Keratinocyte (primary cell): Measurements from ENCODE around the gene RELCH. TPM values are rescaled to one million over a fixed set of nuclear protein-coding genes. Genes with fewer than 3 reads are reported as not detected.

Experiments used
- DNase-seq: peaks from one replicate; pipeline ENCODE4 v3.0.0-alpha.2; 2011; ENCODE audit warnings: low read depth, missing footprints, low spot score
- FAIRE-seq: peaks from 2 replicates; lab custom pipeline; 2011; peaks lifted over from hg19 to GRCh38; lab: Jason Lieb, UNC
- H2AFZ ChIP-seq: 2 replicates; pipeline ENCODE4 v1.6.0; 2012; ENCODE audit warnings: low read length, control low read depth, inconsistent platforms; ENCODE audit not compliant: control insufficient read depth
- H3K27ac ChIP-seq: 2 replicates; pipeline ENCODE4 v1.5.1; 2011; ENCODE audit warnings: low read length; ENCODE audit not compliant: control insufficient read depth, insufficient read depth
- H3K27me3 ChIP-seq: 3 replicates; pipeline ENCODE4 v1.6.0; 2011; ENCODE audit warnings: low read length; ENCODE audit not compliant: control insufficient read depth, insufficient read depth; ENCODE audit errors: extremely low read depth
- H3K36me3 ChIP-seq, 2 experiments: 2 replicates in 1 of 2; 3 replicates in 1 of 2; pipeline ENCODE4 v1.5.1; 2011; ENCODE audit warnings: low read length in 2 of 2, mild to moderate bottlenecking in 1 of 2; ENCODE audit not compliant: control insufficient read depth in 2 of 2, insufficient read depth in 2 of 2; ENCODE audit errors: extremely low read depth in 1 of 2
- H3K4me1 ChIP-seq: 3 replicates; pipeline ENCODE4 v1.5.1; 2011; ENCODE audit warnings: low read length; ENCODE audit not compliant: control insufficient read depth, insufficient read depth; ENCODE audit errors: extremely low read depth
- H3K4me2 ChIP-seq: 3 replicates; pipeline ENCODE4 v1.6.0; 2011; ENCODE audit warnings: low read depth, low read length; ENCODE audit not compliant: control insufficient read depth, insufficient read depth; ENCODE audit errors: extremely low read depth
- H3K4me3 ChIP-seq, 3 experiments: fragments of 200-600 bp in 1 of 3; sonication (generic) in 1 of 3; 2 replicates in 2 of 3; 3 replicates in 1 of 3; pipeline ENCODE4 v1.5.1; 2011 to 2016; ENCODE audit warnings: low read length in 3 of 3, mild to moderate bottlenecking in 3 of 3, control low read depth in 2 of 3, inconsistent platforms in 1 of 3, low read depth in 1 of 3, mixed read lengths in 1 of 3, mixed run types in 1 of 3, moderate library complexity in 1 of 3; ENCODE audit not compliant: control insufficient read depth in 2 of 3, insufficient read depth in 2 of 3; ENCODE audit errors: extremely low read depth in 1 of 3
- H3K79me2 ChIP-seq: 2 replicates; pipeline ENCODE4 v1.6.0; 2012; ENCODE audit warnings: low read length; ENCODE audit not compliant: control insufficient read depth, insufficient read depth
- H3K9ac ChIP-seq: 3 replicates; pipeline ENCODE4 v1.6.0; 2011; ENCODE audit warnings: low read length; ENCODE audit not compliant: control insufficient read depth, insufficient read depth; ENCODE audit errors: extremely low read depth
- H3K9me1 ChIP-seq: 3 replicates; pipeline ENCODE4 v1.6.0; 2011; ENCODE audit warnings: low read length; ENCODE audit not compliant: control insufficient read depth, insufficient read depth; ENCODE audit errors: extremely low read depth
- H3K9me3 ChIP-seq: 2 replicates; pipeline ENCODE4 v1.5.1; 2012; ENCODE audit warnings: low read depth, low read length; ENCODE audit not compliant: control insufficient read depth
- H4K20me1 ChIP-seq: 3 replicates; pipeline ENCODE4 v1.6.0; 2011; ENCODE audit warnings: low read length; ENCODE audit not compliant: control insufficient read depth, insufficient read depth; ENCODE audit errors: extremely low read depth
- EZH2 ChIP-seq: IDR thresholded peaks from one replicate; pipeline ENCODE4 v1.6.1; 2012; ENCODE audit warnings: inconsistent platforms, mild to moderate bottlenecking, low read length, moderate library complexity
- dilution Hi-C: fragments of 300-500 bp; cut with MboI; formaldehyde crosslinking; loops from one replicate; pipeline ENCODE4 v1.7.0; 2020; ENCODE audit warnings: low sequenced_read_pairs; ENCODE audit not compliant: extremely low pct_ligation_motif_present
- polyA minus RNA-seq, 3 experiments: library from RNA; depleted of rRNA, polyadenylated mRNA; stranded (reverse); fragments of >200 nt; gene quantifications; 1 replicate in 1 of 3; 2 replicates in 1 of 3; 3 replicates in 1 of 3; pipeline ENCODE4 v1.2.3, GENCODE V29; 2011
- polyA plus RNA-seq, 5 experiments: library from polyadenylated mRNA; depleted of rRNA in 3 of 5; stranded (reverse) in 3 of 5; stranded (forward) in 1 of 5; unstranded in 1 of 5; fragments of >200 nt; gene quantifications; 1 replicate in 1 of 5; 2 replicates in 3 of 5; 3 replicates in 1 of 5; pipeline versions ENCODE4 v1.2.1 to v1.2.3, GENCODE V29; 2011 to 2012; ENCODE audit warnings: missing spikeins in 2 of 5, low read depth in 1 of 5, low replicate concordance in 1 of 5
- TF ChIP-seq, protein P1 (sequence below), 3 experiments: IDR thresholded peaks in 1 of 3; conservative IDR thresholded peaks in 1 of 3; optimal IDR thresholded peaks in 1 of 3; 2 replicates in 2 of 3; 3 replicates in 1 of 3; pipeline versions ENCODE3 to v1.5.1; 2011; ENCODE audit warnings: low read length in 3 of 3, mild to moderate bottlenecking in 3 of 3, moderate library complexity in 2 of 3, control low read depth in 1 of 3, inconsistent platforms in 1 of 3; ENCODE audit not compliant: insufficient read depth in 2 of 3; ENCODE audit errors: extremely low read depth in 1 of 3

RELCH gene, protein sequence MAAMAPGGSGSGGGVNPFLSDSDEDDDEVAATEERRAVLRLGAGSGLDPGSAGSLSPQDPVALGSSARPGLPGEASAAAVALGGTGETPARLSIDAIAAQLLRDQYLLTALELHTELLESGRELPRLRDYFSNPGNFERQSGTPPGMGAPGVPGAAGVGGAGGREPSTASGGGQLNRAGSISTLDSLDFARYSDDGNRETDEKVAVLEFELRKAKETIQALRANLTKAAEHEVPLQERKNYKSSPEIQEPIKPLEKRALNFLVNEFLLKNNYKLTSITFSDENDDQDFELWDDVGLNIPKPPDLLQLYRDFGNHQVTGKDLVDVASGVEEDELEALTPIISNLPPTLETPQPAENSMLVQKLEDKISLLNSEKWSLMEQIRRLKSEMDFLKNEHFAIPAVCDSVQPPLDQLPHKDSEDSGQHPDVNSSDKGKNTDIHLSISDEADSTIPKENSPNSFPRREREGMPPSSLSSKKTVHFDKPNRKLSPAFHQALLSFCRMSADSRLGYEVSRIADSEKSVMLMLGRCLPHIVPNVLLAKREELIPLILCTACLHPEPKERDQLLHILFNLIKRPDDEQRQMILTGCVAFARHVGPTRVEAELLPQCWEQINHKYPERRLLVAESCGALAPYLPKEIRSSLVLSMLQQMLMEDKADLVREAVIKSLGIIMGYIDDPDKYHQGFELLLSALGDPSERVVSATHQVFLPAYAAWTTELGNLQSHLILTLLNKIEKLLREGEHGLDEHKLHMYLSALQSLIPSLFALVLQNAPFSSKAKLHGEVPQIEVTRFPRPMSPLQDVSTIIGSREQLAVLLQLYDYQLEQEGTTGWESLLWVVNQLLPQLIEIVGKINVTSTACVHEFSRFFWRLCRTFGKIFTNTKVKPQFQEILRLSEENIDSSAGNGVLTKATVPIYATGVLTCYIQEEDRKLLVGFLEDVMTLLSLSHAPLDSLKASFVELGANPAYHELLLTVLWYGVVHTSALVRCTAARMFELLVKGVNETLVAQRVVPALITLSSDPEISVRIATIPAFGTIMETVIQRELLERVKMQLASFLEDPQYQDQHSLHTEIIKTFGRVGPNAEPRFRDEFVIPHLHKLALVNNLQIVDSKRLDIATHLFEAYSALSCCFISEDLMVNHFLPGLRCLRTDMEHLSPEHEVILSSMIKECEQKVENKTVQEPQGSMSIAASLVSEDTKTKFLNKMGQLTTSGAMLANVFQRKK
- 9.4 to 21.8 TPM (median 20.1 TPM) in 3 replicates for polyA plus RNA-seq
- 25.3 TPM for polyA plus RNA-seq (2011; ENCODE audit: low read depth)
- 8.1 and 14.8 TPM in 2 replicates for polyA plus RNA-seq (2011; cell fraction: cytosol; rRNA removed)
- polyA plus RNA-seq (2011; cell fraction: nucleus; rRNA removed) = 32.9 and 38.5 TPM in 2 replicates
- polyA plus RNA-seq (2012; ENCODE audit: low replicate concordance) = 10.4 and 29.5 TPM in 2 replicates
- 34.2 to 65.7 TPM (median 39.9 TPM) in 3 replicates for polyA minus RNA-seq
- polyA minus RNA-seq (2011; cell fraction: cytosol; rRNA and poly(A)+ RNA removed) = 15.7 TPM
- polyA minus RNA-seq (2011; cell fraction: nucleus; rRNA and poly(A)+ RNA removed) = 51.8 and 90.8 TPM in 2 replicates

DNA sequence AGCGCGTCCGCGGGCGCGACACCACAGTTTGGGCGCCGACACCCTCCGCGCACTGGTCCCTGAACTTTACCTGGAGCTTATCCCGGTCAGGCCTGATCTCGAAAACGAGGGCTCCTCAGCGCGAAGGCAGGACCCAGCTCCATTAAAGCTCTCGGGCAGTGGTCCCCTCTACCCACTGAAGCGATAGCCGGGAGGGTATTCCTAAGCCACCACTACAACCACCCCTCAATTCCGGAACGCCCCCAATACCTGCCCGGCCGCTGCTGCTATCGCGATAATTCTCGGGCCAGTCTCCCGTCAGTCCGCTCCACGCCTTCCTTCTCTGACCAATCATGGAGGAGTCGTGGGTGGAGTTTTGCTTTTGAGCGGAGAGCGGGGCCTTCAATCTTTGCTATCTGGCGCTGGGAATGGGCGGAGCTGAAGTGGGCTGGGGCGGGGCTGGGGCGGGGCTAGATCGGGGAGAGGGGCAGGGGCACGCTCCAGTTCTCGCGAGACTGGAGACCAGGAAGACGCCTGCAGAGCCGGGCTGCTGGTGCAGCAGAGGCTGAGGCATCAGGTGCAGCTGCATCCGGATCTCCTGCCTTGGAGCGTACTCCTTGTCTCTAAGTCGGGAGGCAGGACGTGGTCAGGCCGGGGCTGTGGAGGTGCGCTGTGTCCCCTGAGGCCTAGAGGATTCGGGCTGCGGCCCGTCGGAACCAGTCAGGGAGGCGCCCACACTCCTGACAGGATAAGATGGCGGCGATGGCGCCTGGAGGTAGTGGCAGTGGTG, at the start of gene RELCH, which contains the start of gene PIGN:
TSS of gene RELCH (plus strand) at position 482 of the 769 bp plus-strand sequence. CDS start at position 733, 251 bp downstream.
TSS of gene PIGN (minus strand) at position 283 of the 769 bp plus-strand sequence. CDS start 25,703 bp downstream, outside the sequence.
- TF ChIP-seq, protein P1, sequence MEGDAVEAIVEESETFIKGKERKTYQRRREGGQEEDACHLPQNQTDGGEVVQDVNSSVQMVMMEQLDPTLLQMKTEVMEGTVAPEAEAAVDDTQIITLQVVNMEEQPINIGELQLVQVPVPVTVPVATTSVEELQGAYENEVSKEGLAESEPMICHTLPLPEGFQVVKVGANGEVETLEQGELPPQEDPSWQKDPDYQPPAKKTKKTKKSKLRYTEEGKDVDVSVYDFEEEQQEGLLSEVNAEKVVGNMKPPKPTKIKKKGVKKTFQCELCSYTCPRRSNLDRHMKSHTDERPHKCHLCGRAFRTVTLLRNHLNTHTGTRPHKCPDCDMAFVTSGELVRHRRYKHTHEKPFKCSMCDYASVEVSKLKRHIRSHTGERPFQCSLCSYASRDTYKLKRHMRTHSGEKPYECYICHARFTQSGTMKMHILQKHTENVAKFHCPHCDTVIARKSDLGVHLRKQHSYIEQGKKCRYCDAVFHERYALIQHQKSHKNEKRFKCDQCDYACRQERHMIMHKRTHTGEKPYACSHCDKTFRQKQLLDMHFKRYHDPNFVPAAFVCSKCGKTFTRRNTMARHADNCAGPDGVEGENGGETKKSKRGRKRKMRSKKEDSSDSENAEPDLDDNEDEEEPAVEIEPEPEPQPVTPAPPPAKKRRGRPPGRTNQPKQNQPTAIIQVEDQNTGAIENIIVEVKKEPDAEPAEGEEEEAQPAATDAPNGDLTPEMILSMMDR (optimal IDR thresholded peaks at IDR 0.05 in 1 of 3, IDR thresholded peaks at IDR 0.05 in 1 of 3, conservative IDR thresholded peaks at IDR 0.05 in 1 of 3; ENCODE audit: extremely low read depth in 1 of 3, insufficient read depth in 2 of 3, low read length in 3 of 3) = no peak
- no peak for TF ChIP-seq EZH2
- Histone ChIP-seq H2AFZ (peak within 1 kb of the TSS; percentile 97), H3K9me3 (no peaks in the 10 kb centered on the region), H3K9me1 (no peaks in the 10 kb centered on the region), H3K4me1 (peaks cover 23% of the 10 kb centered on the region), H3K4me3 (peak within 1 kb of the TSS; percentile 89 to 94 (median 92)), H3K4me2 (peak within 1 kb of the TSS; percentile 91), H3K9ac (peak within 1 kb of the TSS; percentile 86), H3K27ac (peak within 1 kb of the TSS; percentile 75), H3K79me2 (peaks cover 64% of the 10 kb centered on the region), H4K20me1 (no peaks in the 10 kb centered on the region), H3K36me3 (no peaks in the 10 kb centered on the region), H3K27me3 (no peaks in the 10 kb centered on the region)
- dilution Hi-C loops = no loop called here
- FAIRE-seq = peak; percentile 53
- peak; percentile 89 for DNase-seq
